ENCODE results near the gene IL1RN.
A peak's percentile ranks its signal among the peaks of the same experiment; 100 is the strongest.

Gene IL1RN

DNA sequence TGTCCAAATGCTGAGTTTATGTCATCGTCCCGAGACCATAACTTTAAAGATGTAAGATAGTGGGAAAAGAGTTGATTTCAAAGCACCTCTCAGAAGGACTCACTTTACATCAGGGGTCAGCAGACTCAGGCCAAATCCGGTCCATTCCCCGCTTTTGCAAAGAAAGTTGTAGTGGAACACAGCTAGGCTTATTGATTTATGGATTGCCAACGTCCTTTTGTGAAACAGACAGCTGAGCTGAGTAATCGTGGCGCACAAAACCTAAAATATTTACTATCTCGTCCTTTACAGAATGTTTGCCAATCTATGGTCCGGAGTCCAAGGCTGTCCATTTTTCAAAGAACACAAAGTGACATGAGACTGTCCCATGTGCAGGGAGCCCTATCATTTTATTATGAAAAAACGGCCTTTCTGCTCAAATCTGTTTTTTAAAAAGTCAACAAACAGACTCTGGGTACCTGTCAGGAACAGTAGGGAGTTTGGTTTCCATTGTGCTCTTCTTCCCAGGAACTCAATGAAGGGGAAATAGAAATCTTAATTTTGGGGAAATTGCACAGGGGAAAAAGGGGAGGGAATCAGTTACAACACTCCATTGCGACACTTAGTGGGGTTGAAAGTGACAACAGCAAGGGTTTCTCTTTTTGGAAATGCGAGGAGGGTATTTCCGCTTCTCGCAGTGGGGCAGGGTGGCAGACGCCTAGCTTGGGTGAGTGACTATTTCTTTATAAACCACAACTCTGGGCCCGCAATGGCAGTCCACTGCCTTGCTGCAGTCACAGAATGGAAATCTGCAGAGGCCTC is at the start of gene IL1RN:
Gene IL1RN (plus strand): TSS at position 754 of the 801 bp plus-strand sequence. CDS start 27 bp downstream, at position 781.
- H3K4me3 ChIP-seq (replicated peaks; ENCODE audit: low read depth, low read length): no peak within 1 kb of the TSS
- no peak for DNase-seq (ENCODE audit: extremely low read depth, insufficient read length)
- H3K27me3 ChIP-seq (replicated peaks; ENCODE audit: control insufficient read depth, insufficient read depth, low read length): no peaks in the 10 kb centered on the region
- TF ChIP-seq CTCF (IDR thresholded peaks at IDR 0.05; ENCODE audit: insufficient read depth, low read length, poor library complexity, severe bottlenecking): peak; percentile 9
- no peaks in the 10 kb centered on the region for H3K36me3 ChIP-seq (ENCODE audit: control insufficient read depth, insufficient read depth, low read length)

DNA sequence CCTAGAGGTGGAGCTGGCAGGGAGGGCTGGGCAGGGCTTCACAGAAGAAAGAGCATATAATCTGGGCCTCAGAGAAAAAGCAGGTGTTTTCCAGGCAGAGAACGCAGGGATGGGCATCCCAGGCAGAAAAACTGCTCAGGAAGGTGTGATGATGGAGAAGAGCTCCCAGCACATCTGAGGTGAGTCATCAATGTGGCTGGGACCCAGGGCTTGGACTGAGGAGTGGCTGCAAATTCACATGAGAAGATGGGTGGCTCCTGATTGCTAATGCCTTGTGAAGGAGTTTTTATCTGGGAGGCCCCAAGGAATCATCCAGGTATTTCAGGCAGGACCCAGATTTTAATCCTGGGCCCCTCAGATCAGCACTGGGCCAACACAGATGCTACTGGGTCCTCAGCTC is 49.5 kb upstream of the IL1RN start:
- no peak overlapping the region for H3K4me3 ChIP-seq (replicated peaks; ENCODE audit: low read depth, low read length)
- no peak for DNase-seq (ENCODE audit: extremely low read depth, insufficient read length)
- H3K36me3 ChIP-seq (ENCODE audit: control insufficient read depth, insufficient read depth, low read length): no peaks in the 10 kb centered on the region
- no peak for TF ChIP-seq CTCF (IDR thresholded peaks at IDR 0.05; ENCODE audit: insufficient read depth, low read length, poor library complexity, severe bottlenecking)
- H3K27me3 ChIP-seq (replicated peaks; ENCODE audit: control insufficient read depth, insufficient read depth, low read length): no peaks in the 10 kb centered on the region

GRCh38 chr2:113078350-113078839 is 49.0 kb upstream of the IL1RN start:
- TF ChIP-seq CTCF (IDR thresholded peaks at IDR 0.05; ENCODE audit: insufficient read depth, low read length, poor library complexity, severe bottlenecking): no peak
- no peak overlapping the region for H3K4me3 ChIP-seq (replicated peaks; ENCODE audit: low read depth, low read length)
- no peak for DNase-seq (ENCODE audit: extremely low read depth, insufficient read length)
- no peaks in the 10 kb centered on the region for H3K36me3 ChIP-seq (ENCODE audit: control insufficient read depth, insufficient read depth, low read length)
- H3K27me3 ChIP-seq (replicated peaks; ENCODE audit: control insufficient read depth, insufficient read depth, low read length): no peaks in the 10 kb centered on the region

DNA sequence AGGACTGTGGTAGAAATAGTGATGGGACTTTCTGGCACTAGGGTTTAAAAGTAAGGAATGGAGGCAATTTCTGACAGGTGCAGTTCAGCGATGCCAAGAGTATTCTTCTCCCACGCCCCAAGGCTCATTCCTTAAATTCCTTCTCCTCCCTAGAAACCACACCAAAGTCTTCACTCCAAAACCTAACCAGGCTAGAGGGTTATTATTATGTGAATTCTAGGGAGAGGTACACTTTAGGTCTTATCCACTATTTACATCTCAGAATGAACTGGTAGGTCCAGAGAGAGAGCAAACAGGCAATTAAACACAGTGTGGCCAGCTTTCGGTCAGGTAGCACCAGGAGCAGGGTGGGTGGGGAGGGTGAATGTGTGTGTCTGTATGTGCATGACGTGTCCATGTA is 48.3 kb upstream of the IL1RN start:
- TF ChIP-seq CTCF (IDR thresholded peaks at IDR 0.05; ENCODE audit: insufficient read depth, low read length, poor library complexity, severe bottlenecking): no peak
- H3K27me3 ChIP-seq (replicated peaks; ENCODE audit: control insufficient read depth, insufficient read depth, low read length): no peaks in the 10 kb centered on the region
- H3K4me3 ChIP-seq (replicated peaks; ENCODE audit: low read depth, low read length): no peak overlapping the region
- no peaks in the 10 kb centered on the region for H3K36me3 ChIP-seq (ENCODE audit: control insufficient read depth, insufficient read depth, low read length)
- DNase-seq (ENCODE audit: extremely low read depth, insufficient read length): no peak

DNA sequence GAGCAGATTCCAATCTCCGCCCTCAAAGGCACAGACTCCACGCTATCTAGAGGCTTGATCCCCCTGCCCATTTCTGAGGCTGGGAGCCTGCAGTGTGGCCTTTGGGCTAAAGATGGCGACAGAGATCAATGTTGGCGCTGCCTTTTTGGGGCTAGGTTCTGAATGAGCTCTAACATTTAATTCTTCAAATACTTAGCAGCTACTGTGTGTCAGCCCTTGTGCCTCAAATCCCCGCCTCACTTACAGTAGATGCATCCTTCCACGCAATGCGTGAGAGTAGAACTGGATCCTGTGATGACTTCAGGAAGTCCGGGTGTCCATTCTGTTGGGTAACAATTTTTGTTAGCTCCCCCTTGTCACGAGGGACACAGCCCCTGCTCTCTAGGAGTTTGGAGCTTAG is 47.3 kb upstream of the IL1RN start:
- Histone ChIP-seq H3K36me3 (ENCODE audit: control insufficient read depth, insufficient read depth, low read length) (no peaks in the 10 kb centered on the region), H3K4me3 (replicated peaks; ENCODE audit: low read depth, low read length) (no peak overlapping the region), H3K27me3 (replicated peaks; ENCODE audit: control insufficient read depth, insufficient read depth, low read length) (no peaks in the 10 kb centered on the region)
- no peak for DNase-seq (ENCODE audit: extremely low read depth, insufficient read length)
- TF ChIP-seq CTCF (IDR thresholded peaks at IDR 0.05; ENCODE audit: insufficient read depth, low read length, poor library complexity, severe bottlenecking): peak; percentile 91

Measured in GM06990 (cell line).